Activated T-cell treated with anti-CD3 and anti-CD28 coated beads, Interleukin-2, amount 50 U/mL, for 48 hours (primary cell): ENCODE measurements around the gene AP2M1.

ENCODE experiments used
- DNase-seq, 2 experiments: peaks; one replicate each; pipeline ENCODE4 v3.0.0-alpha.2; 2020

Gene AP2M1

GRCh38 chr3:184183679-184184078 is 9.0 kb downstream of the AP2M1 start:
- DNase-seq = no peak

GRCh38 chr3:184184546-184185230 is 10.0 kb downstream of the AP2M1 start:
- DNase-seq = no peak

GRCh38 chr3:184185461-184186183 is 11.0 kb downstream of the AP2M1 start:
- DNase-seq = peak; percentile 99

- no peak for DNase-seq
These were observed 11.7 kb downstream of the AP2M1 start, which contains the start of gene ABCF3 for GRCh38 chr3:184186184-184186901. ABCF3 (plus strand) TSS chr3:184186199; CDS start chr3:184186208, 9 bp downstream.

GRCh38 chr3:184186902-184187207 is 12.2 kb downstream of the AP2M1 start:
- DNase-seq = no peak

- DNase-seq = no peak
These were observed 13.4 kb downstream of the AP2M1 start for GRCh38 chr3:184188080-184188479.

- no peak for DNase-seq
These were observed 14.8 kb downstream of the AP2M1 start for GRCh38 chr3:184189421-184189820.

GRCh38 chr3:184192889-184193288 is 18.2 kb downstream of the AP2M1 start:
- DNase-seq = no peak

- DNase-seq = no peak
These were observed 19.4 kb downstream of the AP2M1 start for GRCh38 chr3:184193991-184194539.

- DNase-seq = no peak
These were observed 21.9 kb downstream of the AP2M1 start for GRCh38 chr3:184196536-184196935.

GRCh38 chr3:184198509-184198908 is 23.9 kb downstream of the AP2M1 start:
- no peak for DNase-seq

- DNase-seq = no peak
These were observed 26.2 kb downstream of the AP2M1 start for GRCh38 chr3:184200825-184201224.

- DNase-seq = no peak
These were observed 28.9 kb downstream of the AP2M1 start for GRCh38 chr3:184203526-184203925.

- DNase-seq = no peak
These were observed 34.7 kb downstream of the AP2M1 start for GRCh38 chr3:184209146-184209923.

GRCh38 chr3:184211297-184211696 is 36.6 kb downstream of the AP2M1 start:
- no peak for DNase-seq

GRCh38 chr3:184211718-184212117 is 37.1 kb downstream of the AP2M1 start:
- DNase-seq = no peak

- DNase-seq = no peak
These were observed 44.2 kb downstream of the AP2M1 start for GRCh38 chr3:184218814-184219213.

GRCh38 chr3:184222521-184222920 is 47.9 kb downstream of the AP2M1 start:
- no peak for DNase-seq

GRCh38 chr3:184223946-184224345 is 49.3 kb downstream of the AP2M1 start:
- no peak for DNase-seq

GRCh38 chr3:184227481-184227935 is 52.9 kb downstream of the AP2M1 start:
- DNase-seq = peak; percentile 68 to 75

- no peak for DNase-seq
These were observed 53.9 kb downstream of the AP2M1 start for GRCh38 chr3:184228376-184229137.
